OCI-LY1 (cell line): ENCODE results near the gene CCL2.

Experiments used
- CTCF ChIP-seq: fragments of 200-600 bp; sonication (generic), shearing (Covaris generic); IDR thresholded peaks from 2 replicates; pipeline ENCODE4 v1.5.1; 2017; ENCODE audit warnings: mild to moderate bottlenecking, antibody characterized with exemption, low read length, moderate library complexity, mixed read lengths
- EZH2 ChIP-seq: fragments of 200-600 bp; sonication (generic), shearing (Covaris generic); IDR thresholded peaks from 2 replicates; pipeline ENCODE4 v1.8.0; 2017; ENCODE audit warnings: borderline replicate concordance, mixed run types, mild to moderate bottlenecking, antibody characterized with exemption, low read length, moderate library complexity, mixed read lengths

- TF ChIP-seq CTCF (no peak), EZH2 (no peak)
Measured at GRCh38 chr17:34300652-34301370, 45.7 kb downstream of the CCL2 start.
